ENCODE data around the gene TADA3.

TADA3 gene, protein sequence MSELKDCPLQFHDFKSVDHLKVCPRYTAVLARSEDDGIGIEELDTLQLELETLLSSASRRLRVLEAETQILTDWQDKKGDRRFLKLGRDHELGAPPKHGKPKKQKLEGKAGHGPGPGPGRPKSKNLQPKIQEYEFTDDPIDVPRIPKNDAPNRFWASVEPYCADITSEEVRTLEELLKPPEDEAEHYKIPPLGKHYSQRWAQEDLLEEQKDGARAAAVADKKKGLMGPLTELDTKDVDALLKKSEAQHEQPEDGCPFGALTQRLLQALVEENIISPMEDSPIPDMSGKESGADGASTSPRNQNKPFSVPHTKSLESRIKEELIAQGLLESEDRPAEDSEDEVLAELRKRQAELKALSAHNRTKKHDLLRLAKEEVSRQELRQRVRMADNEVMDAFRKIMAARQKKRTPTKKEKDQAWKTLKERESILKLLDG

GRCh38 chr3:9792405-9793160 lies at the start of gene TADA3, which contains the start of gene ARPC4:
TSS of gene TADA3 (minus strand) at chr3:9792473. CDS start at chr3:9791466, 1,007 bp downstream.
TSS of gene ARPC4 (plus strand) at chr3:9793082. CDS start at chr3:9793122, 40 bp downstream.
- TF ChIP-seq GATA1 (IDR thresholded peaks at IDR 0.05; ENCODE audit: low read depth, low read length) (no peak), POLR2A (IDR thresholded peaks at IDR 0.05; ENCODE audit: low read length) (peak; percentile 75)

DNA sequence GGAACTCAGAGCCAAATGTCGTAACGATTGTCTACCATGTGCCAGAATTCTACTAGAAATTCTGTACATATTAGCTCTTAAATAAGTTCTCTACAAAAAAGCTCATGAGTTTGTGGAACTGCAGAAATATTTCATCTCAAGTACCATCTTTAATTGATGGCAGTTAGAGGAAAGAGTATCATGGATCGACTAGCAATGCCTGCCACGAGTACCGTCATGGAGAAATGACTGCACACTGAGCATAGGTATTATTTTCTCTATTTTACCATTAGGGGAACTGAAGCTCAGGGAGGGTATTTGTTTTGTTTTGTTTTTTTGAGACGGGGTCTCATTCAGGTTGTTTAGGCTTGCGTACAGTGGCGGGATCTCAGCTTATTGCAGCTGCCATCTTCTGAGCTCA lies 48.7 kb upstream of the TADA3 start:
- DNase-seq, result no peak
- no peak for TF ChIP-seq POLR2A (IDR thresholded peaks at IDR 0.05; ENCODE audit: low read length)
- TF ChIP-seq GATA1 (IDR thresholded peaks at IDR 0.05; ENCODE audit: low read depth, low read length), result no peak

More at GRCh38 chr3:9792405-9793160, at the start of gene TADA3, which contains the start of gene ARPC4:
- peak; percentile 98 to 99 for DNase-seq

DNA sequence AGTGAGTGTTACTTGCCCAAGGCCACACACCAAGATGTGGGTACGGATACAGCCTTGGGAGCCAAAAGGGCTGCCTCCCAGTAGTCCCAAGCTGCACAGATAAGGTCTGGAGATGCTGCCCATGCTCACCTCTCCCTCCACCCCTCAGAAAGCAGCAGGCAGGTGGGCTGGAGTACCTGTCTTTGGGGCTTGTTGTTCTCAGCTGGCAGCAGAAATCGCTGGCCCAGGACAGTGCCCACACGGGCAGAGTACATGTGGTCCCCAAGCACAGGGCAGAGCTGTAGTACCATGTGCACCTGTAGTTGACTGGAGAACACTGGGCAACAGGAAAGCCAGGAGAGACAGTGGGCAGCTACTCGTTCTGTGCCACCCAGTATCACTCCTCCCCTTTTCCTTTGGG lies 46.6 kb upstream of the TADA3 start:
- TF ChIP-seq POLR2A (IDR thresholded peaks at IDR 0.05; ENCODE audit: low read length) (no peak), GATA1 (IDR thresholded peaks at IDR 0.05; ENCODE audit: low read depth, low read length) (no peak)
- no peak for DNase-seq

GRCh38 chr3:9837701-9838582 lies 45.7 kb upstream of the TADA3 start:
- TF ChIP-seq GATA1 (IDR thresholded peaks at IDR 0.05; ENCODE audit: low read depth, low read length), result no peak
- no peak for TF ChIP-seq POLR2A (IDR thresholded peaks at IDR 0.05; ENCODE audit: low read length)

DNA sequence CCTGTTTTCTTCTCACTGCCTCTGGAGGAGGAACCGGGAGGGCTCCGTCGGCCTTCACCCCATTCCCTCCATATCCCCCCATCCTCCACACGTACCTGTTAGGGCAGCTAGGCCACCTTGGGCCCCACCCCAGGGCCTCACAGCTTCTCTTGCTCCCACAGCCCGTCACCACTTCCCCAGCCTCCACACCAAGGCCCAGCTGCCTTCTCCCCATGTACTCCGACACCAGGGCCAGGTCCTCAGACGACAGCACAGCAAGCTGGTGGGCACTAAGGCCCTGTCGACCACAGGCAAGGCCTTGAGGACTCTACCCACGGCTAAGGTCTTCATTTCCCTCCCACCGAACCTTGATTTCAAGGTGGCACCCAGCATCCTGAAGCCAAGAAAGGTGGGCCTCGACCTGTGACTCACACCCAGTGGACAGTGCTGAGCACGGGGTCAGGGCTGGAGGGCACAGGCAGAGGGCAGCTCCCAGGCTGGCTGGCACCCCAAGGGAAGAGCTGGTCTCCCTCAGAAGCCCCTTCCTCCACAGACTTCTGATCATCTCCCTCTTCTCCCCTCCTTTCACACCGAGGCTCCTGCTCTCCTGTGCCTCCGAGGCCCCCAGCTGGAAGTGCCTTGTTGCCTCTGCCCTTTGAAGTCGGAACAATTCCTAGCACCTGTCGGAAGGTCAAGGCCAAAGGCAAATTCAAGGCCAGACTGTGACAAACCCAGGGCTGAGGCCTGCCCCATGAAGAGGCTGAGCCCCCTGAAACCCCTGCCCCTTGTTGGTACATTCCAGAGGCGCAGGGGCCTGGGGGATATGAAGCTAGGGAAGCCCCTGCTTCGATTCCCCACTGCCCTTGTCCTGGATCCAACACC lies 42.5 kb upstream of the TADA3 start:
- TF ChIP-seq GATA1 (IDR thresholded peaks at IDR 0.05; ENCODE audit: low read depth, low read length), result no peak
- TF ChIP-seq POLR2A (IDR thresholded peaks at IDR 0.05; ENCODE audit: low read length), result no peak
- DNase-seq, result no peak

More at GRCh38 chr3:9837701-9838582, 45.7 kb upstream of the TADA3 start:
- DNase-seq, result no peak

DNA sequence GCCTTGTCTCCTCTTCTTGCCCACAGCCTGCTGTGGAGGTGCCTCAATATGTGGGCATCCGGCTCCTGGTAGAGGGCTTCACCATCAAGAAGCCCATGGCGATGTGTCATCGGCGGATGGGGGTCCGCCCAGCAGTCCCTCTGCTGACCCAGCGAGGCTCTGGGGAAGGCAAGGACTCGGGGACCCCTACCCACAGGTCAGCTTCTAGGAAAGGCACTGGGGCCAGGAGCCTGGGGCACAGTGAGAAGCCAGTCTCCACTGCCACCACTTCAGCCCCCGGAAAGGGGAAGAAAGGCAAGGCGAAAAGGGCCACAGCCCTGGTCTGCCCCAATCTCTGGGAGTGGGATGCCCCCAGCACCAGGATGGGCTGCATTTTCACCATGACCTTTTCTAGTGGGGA lies 40.8 kb upstream of the TADA3 start:
- DNase-seq, result no peak
- TF ChIP-seq POLR2A (IDR thresholded peaks at IDR 0.05; ENCODE audit: low read length) (no peak), GATA1 (IDR thresholded peaks at IDR 0.05; ENCODE audit: low read depth, low read length) (no peak)

DNA sequence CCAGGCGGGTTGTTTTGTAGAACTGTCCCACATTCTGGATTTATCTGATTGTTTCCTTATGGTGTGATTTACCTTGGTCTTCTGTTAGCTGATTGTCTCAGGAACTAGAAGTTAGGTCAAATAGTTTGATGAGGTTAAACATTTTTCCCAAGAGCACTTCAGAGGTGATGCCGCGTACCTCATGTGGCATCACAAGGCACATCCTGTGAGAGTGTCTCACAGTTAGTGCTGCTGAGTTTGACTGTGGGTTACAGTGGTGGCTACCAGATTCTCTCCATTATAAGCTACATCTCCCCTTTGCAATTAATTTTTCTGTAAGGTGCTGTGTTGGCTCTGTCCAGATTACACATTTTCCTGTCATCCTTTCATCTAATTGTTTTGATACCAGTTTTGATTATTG lies 39.0 kb upstream of the TADA3 start:
- no peak for DNase-seq

DNA sequence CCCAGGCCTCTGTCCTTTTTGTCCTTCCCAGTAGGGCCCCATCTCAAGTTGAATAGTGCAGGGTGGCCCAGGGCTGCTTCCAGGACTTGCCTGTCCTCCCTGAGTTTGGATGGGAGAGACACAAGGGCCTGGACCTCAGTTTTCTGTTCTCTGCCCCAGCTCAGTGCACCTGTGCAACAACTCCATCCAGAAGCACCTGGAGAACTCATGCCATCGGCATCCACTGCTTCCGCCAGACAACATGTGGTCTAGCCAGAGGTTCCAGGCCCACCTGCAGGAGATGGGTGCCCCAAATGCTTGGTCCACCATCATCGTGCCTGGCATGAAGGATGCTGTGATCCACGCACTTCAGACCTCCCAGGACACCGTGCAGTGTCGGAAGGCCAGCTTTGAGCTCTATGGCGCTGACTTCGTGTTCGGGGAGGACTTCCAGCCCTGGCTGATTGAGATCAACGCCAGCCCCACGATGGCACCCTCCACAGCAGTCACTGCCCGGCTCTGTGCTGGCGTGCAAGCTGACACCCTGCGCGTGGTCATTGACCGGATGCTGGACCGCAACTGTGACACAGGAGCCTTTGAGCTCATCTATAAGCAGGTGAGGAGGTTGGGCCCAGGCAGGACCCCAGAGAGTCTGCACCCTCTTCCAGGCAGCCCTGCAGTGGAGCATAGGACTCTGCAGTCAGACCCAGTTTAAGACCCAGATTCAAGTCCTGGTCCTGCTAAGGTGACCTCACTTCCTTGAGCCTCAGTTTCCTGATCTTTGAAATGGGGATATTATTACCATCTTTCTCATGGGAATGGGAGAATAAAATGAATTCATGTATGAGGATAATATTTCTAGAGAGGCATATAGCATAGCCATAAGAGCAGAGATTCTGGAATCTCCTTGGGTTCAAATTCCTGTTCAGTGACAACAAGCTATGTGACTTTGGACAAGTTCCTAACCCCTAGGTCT lies 36.8 kb upstream of the TADA3 start:
- TF ChIP-seq POLR2A (IDR thresholded peaks at IDR 0.05; ENCODE audit: low read length), result no peak
- no peak for TF ChIP-seq GATA1 (IDR thresholded peaks at IDR 0.05; ENCODE audit: low read depth, low read length)
- DNase-seq, result no peak

More for the DNA sequence above, 39.0 kb upstream of the TADA3 start:
- no peak for TF ChIP-seq POLR2A (IDR thresholded peaks at IDR 0.05; ENCODE audit: low read length)
- no peak for TF ChIP-seq GATA1 (IDR thresholded peaks at IDR 0.05; ENCODE audit: low read depth, low read length)

DNA sequence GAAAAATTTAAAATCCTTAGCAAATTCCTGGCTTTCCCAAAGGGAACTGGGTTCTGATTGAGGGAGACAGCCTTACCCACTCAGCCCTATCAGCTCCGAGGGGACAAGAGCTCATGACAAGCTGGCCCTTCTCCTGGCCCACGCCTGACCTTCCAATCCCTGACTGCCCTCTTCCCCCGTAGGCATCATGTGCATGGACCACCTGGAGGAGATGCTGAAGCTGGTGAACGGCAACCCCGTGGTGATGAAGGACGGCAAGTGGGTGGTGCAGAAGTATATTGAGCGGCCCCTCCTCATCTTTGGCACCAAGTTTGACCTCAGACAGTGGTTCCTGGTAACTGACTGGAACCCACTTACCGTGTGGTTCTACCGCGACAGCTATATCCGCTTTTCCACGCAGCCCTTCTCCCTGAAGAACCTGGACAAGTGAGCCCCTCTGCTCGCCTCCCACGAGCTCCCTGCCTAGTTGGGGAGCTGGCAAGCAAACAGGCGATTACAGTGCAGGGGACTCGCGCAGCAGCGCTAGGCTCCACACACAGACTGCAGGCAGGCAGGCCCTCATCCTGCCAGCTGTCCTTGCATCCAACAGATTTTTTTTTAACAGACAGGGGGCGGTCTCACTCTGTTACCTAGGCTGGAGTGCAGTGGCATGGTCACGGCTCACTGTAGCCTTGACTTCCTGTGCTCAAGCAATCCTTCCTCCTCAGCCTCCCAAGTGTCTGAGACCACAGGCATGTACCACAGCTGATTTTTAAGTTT lies 34.7 kb upstream of the TADA3 start:
- peak; percentile 62 to 67 for DNase-seq
- TF ChIP-seq POLR2A (IDR thresholded peaks at IDR 0.05; ENCODE audit: low read length), result no peak
- no peak for TF ChIP-seq GATA1 (IDR thresholded peaks at IDR 0.05; ENCODE audit: low read depth, low read length)

GRCh38 chr3:9825451-9826040 lies 33.3 kb upstream of the TADA3 start:
- TF ChIP-seq GATA1 (IDR thresholded peaks at IDR 0.05; ENCODE audit: low read depth, low read length) (no peak), POLR2A (IDR thresholded peaks at IDR 0.05; ENCODE audit: low read length) (no peak)
- DNase-seq, result no peak

DNA sequence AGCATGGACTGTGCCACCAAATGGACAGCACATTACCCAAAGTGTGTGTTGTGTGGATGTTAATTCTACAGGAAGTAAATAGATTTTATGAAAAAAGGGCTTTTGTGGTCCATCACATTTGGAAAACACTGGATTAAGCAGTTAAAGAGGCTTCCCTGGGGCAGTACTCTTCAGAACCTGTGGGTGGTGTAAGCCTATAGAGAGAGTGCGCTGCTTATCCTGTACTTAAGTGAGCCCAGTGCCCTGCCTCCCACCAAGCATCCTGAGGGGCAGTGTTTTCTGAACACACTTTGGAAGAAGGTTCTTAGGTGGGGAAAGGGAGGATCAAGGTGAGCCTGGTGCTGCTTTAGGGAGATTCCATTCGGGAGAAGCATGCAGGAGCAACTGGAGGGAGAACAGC lies 28.7 kb upstream of the TADA3 start:
- TF ChIP-seq GATA1 (IDR thresholded peaks at IDR 0.05; ENCODE audit: low read depth, low read length), result no peak
- no peak for TF ChIP-seq POLR2A (IDR thresholded peaks at IDR 0.05; ENCODE audit: low read length)
- peak; percentile 18 to 33 for DNase-seq
